Umbilical cord (tissue), 2 donors: ENCODE results near the gene MIER2. TPM values are rescaled to one million over a fixed set of nuclear protein-coding genes. Genes with fewer than 3 reads are reported as not detected.

ENCODE experiments used
- DNase-seq: peaks from one replicate; pipeline ENCODE4 v3.0.0-alpha.2; 2015; ENCODE audit warnings: low spot score
- total RNA-seq: library from RNA; depleted of rRNA; stranded (reverse); fragments of >200 nt; gene quantifications from one replicate; pipeline ENCODE4 v1.2.3, GENCODE V29; 2014; ENCODE audit warnings: low replicate concordance; ENCODE audit not compliant: insufficient read depth

Gene MIER2
- total RNA-seq, 1 donor from 2014 or later, result 3.4 TPM

DNA sequence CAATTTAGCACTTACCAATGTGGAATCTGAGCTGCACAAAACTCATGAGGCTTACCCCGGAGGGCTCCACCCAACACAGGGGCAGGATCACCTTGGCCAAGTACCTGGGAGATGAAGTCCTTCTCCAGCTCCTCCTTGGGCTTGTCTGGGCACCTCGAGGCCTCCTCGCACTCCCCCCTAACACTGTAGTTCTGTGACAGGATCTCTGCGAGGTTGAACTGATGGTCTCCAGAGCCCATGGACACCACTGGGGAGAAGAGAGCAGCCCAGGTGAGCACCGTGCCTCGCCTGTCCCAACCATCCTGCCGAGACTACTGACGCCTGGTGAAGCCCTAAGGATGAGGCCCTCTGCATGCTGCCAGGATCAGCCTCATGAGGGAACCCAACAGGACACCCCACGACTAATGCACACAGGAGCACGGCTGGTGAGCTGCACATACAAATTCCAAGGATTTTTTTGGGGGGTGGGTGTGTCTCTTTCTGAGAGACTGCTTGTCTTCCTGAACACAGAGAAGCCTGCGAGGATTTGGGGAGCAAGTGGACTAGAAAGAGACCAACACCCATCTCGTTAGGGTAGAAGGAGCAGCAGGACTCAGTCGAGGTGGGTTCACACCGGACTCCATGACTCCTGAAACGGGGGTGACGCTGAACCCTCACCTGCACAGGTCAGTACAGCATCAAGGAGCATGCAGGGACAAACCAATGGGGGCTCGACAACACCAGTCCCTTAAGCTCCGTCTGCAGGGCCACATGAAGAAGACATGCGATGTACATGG is 10.1 kb downstream of the MIER2 start:
- DNase-seq, result no peak

DNA sequence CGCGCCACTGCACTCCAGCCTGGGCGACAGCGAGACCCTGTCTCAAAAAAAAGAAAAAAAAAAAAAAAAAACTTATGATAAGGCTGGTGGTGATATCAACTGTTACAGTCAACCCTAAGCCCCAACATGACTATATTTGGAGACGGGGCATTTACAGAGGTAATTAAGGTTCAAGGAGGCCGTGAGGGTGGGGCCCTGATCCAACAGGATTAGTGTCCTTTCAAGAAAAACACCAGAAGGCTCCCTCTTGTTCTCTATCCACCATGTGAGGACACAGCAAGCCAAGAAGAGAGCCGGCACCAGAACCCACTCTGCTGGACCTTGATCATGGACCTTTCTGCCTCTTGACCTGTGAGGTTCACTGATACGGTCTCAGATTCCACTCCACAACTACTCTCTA is 14.1 kb downstream of the MIER2 start:
- no peak for DNase-seq

DNA sequence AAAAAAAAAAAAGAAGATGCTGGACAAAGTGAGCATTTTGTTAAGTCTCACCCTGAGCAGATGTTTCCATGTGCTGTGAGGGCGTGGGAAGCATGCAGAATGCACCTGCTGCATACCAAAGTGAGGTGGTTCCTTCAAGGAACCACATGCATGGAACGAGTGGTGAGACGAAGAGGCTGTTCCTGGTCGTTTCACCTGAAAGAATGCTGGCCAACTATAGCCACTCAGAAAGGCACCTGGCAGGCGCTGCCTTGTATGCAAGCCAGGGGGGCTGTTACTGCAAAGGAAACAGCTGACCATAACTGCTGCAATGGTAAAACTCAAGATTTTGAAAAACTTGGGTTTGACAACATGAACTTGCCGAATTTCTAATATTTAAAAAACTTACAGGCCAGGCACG is 14.7 kb downstream of the MIER2 start:
- DNase-seq, result no peak

DNA sequence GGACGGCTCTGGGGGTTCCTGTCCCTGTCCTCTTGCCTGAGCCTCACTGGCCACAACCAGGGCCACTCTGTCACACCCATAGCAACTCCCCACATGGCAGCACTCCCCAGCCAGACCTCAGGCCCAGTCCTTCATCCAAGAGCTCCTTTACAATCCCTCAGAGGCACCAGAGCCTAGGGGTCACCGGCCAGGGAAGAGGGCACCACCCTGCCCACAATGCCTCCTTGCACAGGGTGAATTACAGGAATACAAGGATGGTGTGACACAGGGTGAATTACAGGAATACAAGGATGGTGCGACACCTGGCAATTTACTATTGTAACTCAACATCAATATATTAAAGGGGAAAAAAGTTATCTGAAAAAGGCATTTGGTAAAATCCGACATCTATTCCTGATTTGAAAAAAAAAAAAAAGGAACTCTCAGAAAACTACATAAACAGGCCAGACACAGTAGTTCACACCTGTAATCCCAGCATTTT is 16.5 kb downstream of the MIER2 start:
- DNase-seq, result no peak

DNA sequence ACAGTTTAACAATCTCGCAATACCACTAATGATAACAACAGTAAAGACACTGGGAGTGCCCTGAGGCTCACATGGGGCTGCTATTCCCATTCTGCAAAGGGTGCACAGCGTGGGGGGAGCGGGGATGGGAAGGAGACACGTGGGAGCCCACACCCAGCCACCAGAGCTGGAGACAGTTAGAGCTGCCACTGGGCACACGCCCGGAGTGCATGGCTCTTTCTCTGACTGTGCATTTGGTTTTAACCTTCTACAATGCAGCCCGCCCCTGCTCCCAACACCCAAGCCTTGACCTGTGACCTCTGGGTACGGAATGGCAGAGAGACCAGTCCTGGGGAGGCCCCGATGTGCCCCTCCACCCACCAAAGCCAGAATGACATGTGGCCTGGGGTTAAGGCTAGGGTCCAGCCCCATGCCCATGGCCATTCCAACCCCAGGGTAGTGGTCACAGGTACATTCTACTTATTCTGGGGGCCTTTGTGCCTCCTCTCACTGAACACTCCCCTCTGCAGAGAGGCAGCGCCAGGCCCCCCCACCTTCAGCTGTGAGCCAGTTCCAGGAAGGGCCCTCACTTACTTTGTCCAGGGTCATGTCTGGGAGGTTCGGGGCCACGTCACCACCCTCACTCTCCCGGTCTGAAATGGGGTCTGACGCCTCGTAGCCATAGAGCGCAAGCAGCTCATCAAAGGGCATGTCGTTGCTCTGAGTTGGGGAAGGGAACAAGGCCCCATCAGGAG is 17.1 kb downstream of the MIER2 start:
- DNase-seq, result no peak

DNA sequence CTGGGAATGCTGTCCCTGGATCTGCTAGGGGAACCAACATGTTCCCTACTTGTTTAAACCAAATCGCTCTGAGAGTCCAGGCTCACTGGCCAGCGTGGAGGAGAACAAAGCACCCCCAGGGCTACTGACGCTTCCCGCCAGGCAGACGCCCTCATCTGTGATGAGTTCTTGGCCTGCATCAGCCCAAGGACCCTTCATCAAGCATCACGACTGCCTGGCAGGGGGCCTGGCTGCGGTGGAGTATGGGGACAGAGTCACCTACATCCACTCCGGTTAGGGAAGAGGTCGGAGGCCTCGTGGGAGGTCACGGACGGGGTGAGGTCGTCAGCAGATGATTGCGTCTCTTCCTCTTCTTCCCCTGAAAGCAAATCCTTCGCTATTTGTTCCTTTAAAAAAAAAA is 17.7 kb downstream of the MIER2 start:
- DNase-seq, result no peak

DNA sequence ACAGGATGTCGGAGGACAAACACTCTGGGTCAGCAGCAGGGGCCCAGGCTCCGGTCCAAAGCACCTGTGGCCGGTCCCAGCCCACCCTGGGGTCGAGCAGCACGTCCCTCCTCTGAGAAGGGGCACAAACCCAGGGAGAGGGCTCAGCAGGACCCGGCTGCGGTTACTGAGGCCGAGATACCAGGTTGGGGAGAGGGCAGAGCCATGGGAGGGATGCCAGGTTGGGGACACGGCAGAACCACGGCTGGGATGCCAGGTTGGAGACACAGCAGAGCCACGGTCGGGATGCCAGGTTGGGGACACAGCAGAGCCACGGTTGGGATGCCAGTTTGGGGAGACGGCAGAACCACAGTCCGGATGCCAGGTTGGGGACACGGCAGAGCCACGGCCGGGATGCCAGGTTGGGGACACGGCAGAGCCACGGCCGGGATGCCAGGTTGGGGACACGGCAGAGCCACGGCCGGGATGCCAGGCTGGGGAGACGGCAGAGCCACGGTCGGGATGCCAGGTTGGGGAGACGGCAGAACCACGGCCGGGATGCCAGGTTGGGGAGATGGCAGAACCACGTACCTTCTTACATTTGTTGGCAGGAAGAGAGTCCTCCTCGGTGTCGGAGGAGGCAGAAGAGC is 18.5 kb downstream of the MIER2 start:
- DNase-seq, result no peak

DNA sequence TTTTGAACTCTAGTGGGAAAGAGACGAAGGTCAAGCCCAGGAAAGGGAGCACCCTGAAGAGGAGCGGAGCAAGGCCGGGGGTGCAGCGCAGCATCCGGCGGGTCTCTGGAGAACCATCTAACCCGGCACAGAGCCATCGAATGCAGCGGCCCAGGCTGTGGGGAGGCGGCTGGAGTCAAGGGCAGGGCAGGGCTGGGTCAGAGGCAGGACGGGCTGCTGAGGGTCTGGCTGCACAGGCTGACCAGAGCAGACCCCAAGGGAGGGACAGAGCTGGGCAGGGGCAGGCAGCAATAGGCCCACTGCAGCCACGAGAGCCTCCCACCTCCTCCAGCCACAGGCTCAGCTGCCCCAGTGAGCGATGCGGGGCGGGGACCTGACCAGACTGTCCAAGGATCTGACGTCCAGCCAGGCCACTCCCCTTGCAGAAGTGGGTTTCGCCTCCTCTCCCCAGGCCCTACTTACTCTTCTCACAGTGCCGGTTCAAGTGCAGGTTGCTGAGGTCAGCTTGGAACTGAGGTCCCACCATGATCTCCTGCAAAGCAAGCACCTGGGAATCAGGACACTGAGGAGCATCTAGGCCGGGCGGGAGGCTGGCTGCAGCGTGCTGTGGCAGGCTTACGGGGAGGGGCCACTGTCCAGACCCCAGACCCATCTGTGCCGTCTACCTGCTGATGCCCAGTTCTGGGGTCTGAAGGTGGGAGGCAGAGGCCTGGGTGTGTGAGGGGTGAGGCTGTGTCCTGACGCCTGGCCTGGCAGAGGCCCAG is 19.2 kb downstream of the MIER2 start:
- no peak for DNase-seq

DNA sequence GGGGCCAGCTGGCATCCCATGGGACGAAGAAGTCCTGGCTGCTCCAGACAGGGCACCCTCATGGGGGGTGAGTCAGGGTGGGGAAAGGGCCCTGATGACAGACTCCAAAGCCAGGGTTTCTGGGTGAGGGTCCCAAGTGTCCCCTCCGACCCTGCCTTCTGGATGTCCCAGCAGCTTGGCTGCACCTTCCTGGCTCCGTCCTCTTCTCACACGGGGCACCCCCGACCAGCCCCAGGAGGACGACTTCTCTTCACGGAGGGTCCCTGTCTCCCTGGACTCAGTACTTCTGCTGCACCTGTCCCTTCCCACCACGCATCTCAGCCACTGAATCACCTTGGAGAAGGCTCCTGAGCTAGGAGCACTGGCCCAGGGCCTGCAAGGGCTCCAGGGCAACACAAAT is 19.9 kb downstream of the MIER2 start:
- no peak for DNase-seq

DNA sequence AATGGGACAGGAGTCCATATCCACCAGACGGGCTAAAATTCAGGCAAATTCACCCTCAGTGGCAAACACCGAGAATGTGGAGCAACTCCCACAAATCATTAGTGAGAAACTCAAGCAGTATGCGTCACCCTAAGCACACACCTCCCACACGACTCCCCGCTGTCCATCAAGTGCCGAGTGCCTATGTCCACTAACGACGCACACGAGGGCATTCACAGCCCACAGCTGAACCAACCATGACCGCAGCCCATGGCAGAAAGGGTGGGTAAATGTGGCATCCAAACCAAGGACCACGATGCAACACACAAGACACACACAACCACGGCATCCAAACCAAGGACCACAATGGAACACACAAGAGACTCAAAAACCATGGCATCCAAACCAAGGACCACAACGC is 22.0 kb downstream of the MIER2 start:
- DNase-seq, result no peak

DNA sequence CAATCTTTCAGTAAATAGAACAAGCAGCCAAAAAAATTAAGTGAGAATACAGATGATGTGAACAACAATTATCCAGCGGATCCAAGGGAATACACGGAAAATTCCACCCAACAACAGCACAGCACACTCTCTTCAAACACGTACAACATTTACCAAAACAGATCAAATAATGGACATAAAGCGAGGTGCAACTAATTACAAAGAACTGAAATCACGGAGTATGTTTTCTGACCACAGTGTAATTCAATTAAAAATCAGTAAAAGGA is 26.2 kb downstream of the MIER2 start:
- no peak for DNase-seq

DNA sequence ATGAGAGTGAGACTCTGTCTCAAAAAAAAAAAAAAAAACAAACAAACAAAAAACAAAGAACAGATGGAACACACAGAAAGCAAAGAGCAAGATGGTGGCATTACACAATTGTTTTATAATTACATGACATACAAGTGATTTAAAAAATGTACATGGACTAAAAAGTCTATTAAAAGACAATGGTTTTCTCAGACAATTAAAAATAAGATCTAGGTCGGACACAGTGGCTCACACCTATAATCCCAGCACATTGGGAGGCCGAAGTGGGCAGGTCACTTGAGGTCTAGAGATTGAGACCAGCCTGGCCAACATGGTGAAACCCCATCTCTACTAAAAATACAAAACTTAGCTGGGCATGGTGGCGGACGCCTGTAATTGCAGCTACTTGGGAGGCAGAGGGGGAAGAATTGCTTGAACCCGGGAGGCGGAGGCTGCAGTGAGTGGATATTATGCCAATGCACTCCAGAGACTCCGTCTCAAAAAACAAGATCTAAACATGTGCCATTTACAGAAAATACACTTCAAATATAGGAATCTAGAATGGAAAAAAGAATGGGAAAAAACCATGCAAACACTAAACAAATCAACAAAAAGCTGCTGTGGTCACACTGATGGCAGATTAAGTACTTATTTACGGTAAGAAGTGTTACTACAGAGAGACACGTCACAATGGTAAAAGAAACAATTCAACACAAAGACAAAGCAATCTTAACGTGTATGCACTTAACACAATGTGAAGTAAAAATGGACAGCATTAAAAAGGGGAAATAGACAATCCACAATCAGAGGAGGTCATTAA is 26.7 kb downstream of the MIER2 start:
- no peak for DNase-seq

DNA sequence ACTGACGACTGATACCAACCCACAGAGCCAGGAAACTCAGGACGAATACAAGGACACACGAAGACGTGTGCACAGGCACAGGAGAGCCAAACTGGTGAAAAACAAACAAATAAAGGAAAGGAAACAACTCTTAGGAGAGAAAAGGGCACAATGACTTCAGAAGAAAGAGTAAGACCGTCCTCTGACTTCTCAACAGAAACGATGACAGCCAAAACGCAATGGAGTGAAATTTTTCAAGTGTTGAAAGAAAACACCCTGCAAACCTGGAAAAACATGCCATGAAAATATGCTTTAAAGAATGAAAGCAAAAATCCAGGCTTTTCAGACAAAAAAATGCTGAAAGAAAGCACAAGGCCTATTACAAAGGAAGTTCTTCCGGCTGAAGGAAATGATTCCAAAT is 28.8 kb downstream of the MIER2 start:
- no peak for DNase-seq

DNA sequence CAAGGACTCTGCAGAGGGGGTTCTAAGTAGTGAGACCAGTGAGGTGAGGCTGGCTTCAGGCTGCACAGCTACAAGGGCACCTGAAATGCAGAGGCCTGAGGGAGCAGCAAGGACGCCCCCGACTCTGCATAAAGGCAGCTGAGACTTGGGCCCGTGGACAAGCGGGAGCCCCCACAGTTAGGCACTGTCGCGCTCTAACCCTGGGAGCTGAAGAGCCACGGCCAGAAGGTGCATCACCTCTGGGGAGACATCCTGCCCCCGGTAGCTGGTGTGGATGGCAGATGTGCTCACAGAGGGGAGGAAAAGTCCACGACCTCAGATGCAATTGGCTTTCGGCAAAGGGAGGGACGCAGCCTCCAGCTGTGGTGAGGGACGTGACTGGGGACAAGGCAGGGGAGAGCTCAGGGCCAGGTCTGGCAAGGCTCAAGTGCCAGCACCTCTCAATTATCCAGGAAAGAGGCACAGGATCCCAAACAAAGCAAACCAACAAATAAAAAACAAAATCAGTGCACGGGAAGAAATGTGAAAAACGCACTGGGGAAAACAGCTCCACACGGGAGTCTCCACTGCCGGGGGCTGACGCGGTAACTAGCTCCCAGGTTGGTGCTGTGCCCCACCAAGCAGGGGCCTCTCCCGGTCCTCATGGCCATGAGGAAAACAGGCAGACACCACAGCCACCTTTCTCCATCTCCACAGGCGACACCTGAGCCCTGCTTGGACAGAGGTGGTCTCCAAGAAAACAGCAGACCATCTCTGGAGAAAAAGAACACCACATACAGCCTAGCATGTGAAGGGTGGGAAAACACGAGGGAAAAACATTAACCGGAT is 30.4 kb downstream of the MIER2 start:
- no peak for DNase-seq

DNA sequence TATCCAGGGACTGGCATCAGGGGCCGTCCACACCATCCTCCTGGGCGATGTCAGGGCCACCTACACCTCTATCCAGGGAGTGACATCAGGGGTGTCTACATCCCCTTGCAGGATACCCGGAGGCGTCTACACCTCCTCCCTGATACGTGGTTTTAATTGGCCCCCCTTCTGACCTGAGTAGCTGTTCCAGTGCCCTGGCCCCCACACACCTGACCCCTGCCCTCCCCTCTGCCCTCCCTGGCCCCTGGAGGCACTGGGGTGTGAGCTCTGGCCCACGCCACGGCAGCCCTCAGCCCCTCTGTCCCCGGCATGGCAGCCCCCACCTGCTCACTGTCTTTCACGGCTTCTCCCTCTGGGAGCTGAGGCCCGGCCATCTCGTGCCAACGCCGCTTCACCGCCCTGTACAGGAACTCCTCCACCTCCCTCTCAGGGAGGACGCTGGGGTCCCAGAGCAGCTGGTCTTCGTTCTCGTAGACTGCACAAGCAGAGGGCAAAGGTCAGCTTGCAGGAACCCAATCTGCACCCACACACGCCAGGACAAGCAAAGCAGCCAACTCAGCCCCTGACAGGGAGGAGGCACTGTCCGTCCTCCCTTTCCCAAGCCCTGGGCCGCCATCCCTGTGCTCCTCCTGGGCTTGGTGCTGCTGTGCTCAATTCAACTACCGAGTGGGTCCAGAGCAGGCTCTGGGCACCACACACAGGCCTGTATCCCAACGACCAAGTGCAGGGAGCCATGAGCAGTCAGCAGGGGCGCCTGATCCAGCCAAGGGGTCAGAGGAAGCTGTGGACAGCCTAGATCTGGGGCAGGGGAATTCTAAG is 31.2 kb downstream of the MIER2 start:
- DNase-seq, result no peak

DNA sequence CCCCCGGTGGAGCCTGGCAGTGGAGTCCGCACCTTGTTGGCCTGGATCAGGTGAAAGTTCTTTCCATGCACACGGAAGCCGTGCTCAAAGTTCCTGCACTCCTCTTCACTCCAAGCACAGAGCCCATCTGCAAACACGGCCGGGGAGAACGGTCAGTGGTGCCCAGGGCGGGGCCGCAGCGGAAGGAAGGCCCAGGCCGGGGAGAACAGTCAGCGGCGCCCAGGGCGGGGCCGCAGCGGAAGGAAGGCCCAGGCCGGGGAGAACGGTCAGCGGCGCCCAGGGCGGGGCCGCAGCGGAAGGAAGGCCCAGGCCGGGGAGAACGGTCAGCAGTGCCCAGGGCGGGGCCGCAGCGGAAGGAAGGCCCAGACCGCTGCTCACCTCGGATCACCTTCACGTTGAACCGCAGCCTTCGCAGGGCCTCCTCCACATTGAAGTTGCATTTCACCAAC is 32.8 kb downstream of the MIER2 start:
- no peak for DNase-seq

DNA sequence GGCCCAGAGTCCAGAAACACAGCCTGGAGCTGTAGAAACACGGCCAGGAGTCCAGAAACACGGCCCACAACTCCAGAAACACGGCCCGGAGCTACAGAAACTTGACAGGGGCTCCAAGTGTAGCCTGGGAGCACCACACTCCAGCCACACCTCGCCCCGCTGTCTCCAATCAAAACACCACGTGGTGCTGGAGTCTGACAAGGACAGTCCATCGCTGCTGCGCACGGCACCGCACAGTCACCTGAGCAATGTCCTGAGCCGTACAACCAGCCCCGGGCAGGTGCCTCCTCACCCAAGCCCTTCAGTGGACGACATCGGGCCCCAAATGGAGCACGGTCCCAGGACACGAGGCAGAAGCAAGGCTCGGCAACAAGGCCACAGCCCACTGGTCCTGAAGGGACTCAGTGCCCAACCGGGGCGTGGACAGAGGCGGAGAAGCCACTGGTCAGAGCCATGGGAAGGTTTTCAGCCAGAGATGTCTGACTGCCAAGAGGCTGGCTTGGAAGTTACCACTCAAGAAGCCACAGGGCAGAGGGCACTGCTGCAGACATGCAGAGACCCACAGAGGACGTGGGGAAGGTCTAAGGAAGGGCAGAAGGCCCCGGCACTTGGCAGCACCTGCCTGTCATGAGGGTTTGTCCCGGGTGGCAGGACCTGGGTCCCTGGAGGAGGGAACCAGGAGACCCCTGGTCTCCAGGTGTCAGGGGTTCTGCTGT is 33.7 kb downstream of the MIER2 start:
- DNase-seq, result no peak

DNA sequence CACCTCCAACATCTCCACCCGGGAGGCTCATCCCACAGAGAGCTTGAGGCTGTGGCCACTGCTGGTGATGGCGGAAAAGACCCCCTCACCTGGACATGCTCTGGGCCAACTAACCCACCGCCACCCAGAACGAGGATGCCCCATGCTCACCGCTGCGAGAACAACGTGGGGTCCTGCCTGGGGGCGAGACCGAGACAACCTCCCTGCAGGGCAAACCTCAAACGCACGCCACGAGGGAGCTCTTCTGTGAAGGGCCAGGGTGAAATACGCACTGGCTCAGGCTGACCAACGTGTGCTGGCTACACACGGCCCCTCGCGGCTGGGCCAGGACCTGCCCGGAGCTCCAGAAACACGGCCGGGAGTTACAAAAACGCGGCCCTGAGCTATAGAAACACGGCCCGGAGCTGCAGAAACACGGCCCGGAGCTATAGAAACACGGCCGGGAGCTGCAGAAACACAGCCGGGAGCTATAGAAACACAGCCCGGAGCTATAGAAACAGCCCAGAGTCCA is 34.4 kb downstream of the MIER2 start:
- peak; percentile 47 for DNase-seq

DNA sequence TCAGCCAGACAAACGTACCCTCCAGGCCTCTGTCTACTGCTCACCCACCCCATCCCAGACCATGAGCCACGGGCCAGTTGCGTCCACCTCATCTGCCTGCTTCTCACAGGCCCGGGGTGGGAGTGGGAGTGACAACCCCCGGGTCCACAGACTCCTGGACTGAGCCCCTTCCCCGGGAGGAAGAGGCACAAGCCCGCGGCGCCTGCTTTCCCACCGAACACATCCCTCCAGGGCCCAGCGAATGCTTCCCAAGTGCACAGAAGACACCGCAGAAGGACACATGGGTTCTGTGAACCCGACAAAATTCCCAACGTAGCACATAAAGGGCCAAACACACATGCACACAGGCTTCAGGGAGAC is 35.4 kb downstream of the MIER2 start:
- no peak for DNase-seq
